Stomach (tissue), 9 donors: ENCODE results near the gene STN1. TPM values are rescaled to one million over a fixed set of nuclear protein-coding genes. Genes with fewer than 3 reads are reported as not detected.

Experiments
- DNase-seq, 2 donors: peaks; one replicate each; pipeline versions ENCODE4 v3.0.0 to v3.0.0-alpha.2; 2013 to 2019
- H3K27ac ChIP-seq, 5 donors: fragments of 200-600 bp in 4 of 5; sonication (generic) in 4 of 5; one replicate each; pipeline ENCODE4 v1.5.1; 2013 to 2019; ENCODE audit warnings: mild to moderate bottlenecking in 1 of 5, moderate library complexity in 1 of 5
- H3K27me3 ChIP-seq, 3 donors: fragments of 200-600 bp; sonication (generic); one replicate each; pipeline ENCODE4 v1.5.1; 2017 to 2019; ENCODE audit warnings: mixed run types in 1 of 3
- H3K36me3 ChIP-seq, 4 donors: fragments of 200-600 bp; sonication (generic); 1 replicate in 3 of 4; 2 replicates in 1 of 4; pipeline ENCODE4 v1.5.1; 2016 to 2019
- H3K4me1 ChIP-seq, 4 donors: fragments of 200-600 bp; sonication (generic); one replicate each; pipeline ENCODE4 v1.5.1; 2016 to 2019
- H3K4me3 ChIP-seq, 4 donors: fragments of 200-600 bp; sonication (generic) in 3 of 4; one replicate each; pipeline ENCODE4 v1.5.1; 2016 to 2019; ENCODE audit warnings: mild to moderate bottlenecking in 1 of 4
- H3K9me3 ChIP-seq, 4 donors: fragments of 200-600 bp; sonication (generic); one replicate each; pipeline ENCODE4 v1.5.1; 2016 to 2019
- CTCF ChIP-seq, 7 experiments: fragments of 450-650 bp in 4 of 7; fragments of 200-600 bp in 3 of 7; sonication (generic) in 3 of 7; IDR thresholded peaks; one replicate each; pipeline ENCODE4 v1.5.1; 2016 to 2019; ENCODE audit warnings: antibody characterized with exemption in 7 of 7, control low read depth in 2 of 7, mild to moderate bottlenecking in 1 of 7
- EP300 ChIP-seq: sonication (generic); formaldehyde crosslinking; IDR thresholded peaks from one replicate; pipeline ENCODE4 v1.6.1; 2017; ENCODE audit warnings: antibody characterized with exemption
- POLR2A ChIP-seq, 4 donors: fragments of 450-650 bp; IDR thresholded peaks; one replicate each; pipeline ENCODE4 v1.6.1; 2016; ENCODE audit warnings: antibody characterized with exemption in 4 of 4, control low read depth in 2 of 4, mild to moderate bottlenecking in 1 of 4, moderate library complexity in 1 of 4
- POLR2AphosphoS5 ChIP-seq, 3 donors: sonication (generic); formaldehyde crosslinking; IDR thresholded peaks; one replicate each; pipeline ENCODE4 v1.6.1; 2016; ENCODE audit warnings: antibody characterized with exemption in 3 of 3
- WGBS, 5 donors: extraction: QIAGEN DNeasy Blood & Tissue Kit in 3 of 5; methylation state at CpG; one replicate each; pipeline versions ENCODE4 v1.1.5 to v1.1.7; 2013 to 2018; 5-methylcytosine and 5-hydroxymethylcytosine counted together
- intact Hi-C: fragments of 100-400 bp; cut with DNase I; formaldehyde crosslinking; loops from one replicate; pipeline ENCODE4 v1.15.1; 2023; ENCODE audit warnings: low total_unique reads
- polyA plus RNA-seq, 3 donors: library from polyadenylated mRNA; stranded (reverse); fragments of 200-250 nt; gene quantifications; one replicate each; pipeline ENCODE4 v1.2.3, GENCODE V29; 2013
- total RNA-seq, 5 donors: library from RNA; depleted of rRNA; stranded (reverse); fragments of >200 nt; gene quantifications; one replicate each; pipeline versions ENCODE4 v1.1.0 to v1.2.3, GENCODE V29; 2014 to 2016
- donor health status: healthy with polysubstance abuse.
- donor health status: Bipolar disorder and iron deficiency.
- donor health status: healthy.

The STN1 gene
- total and polyA plus RNA-seq, 8 donors, result 0.45 to 41.1 (median 20.5) TPM

GRCh38 chr10:103930881-103931280, 12.9 kb upstream of the STN1 start:
- Histone ChIP-seq H3K27me3 (no peaks in the 10 kb centered on the region), H3K36me3 (no peaks in the 10 kb centered on the region), H3K9me3 (no peaks in the 10 kb centered on the region), H3K27ac (no peak overlapping the region), H3K4me3 (no peak overlapping the region), H3K4me1 (peaks cover 0 to 22% (median 12%) of the 10 kb centered on the region in 4 donors)
- intact Hi-C loops, result no loop called here
- 92 to 96% (median 95%) methylated on average over 6 of the region's 6 CpGs for WGBS, 5 donors
- no peak for DNase-seq
- TF ChIP-seq POLR2A (IDR thresholded peaks at IDR 0.05) (no peak), POLR2AphosphoS5 (IDR thresholded peaks at IDR 0.05) (no peak), CTCF (IDR thresholded peaks at IDR 0.05) (no peak), EP300 (no peak)

GRCh38 chr10:103930449-103930848, 12.5 kb upstream of the STN1 start:
- Histone ChIP-seq H3K27ac (no peak overlapping the region), H3K9me3 (no peaks in the 10 kb centered on the region), H3K4me1 (peaks cover 0 to 22% (median 12%) of the 10 kb centered on the region in 4 donors), H3K27me3 (no peaks in the 10 kb centered on the region), H3K4me3 (no peak overlapping the region), H3K36me3 (no peaks in the 10 kb centered on the region)
- intact Hi-C loops, result no loop called here
- 92 to 100% (median 93%) methylated on average over 1 of the region's 1 CpG for WGBS, 5 donors
- no peak for DNase-seq
- TF ChIP-seq CTCF (IDR thresholded peaks at IDR 0.05), result no peak
- TF ChIP-seq POLR2AphosphoS5 (IDR thresholded peaks at IDR 0.05), result no peak
- no peak for TF ChIP-seq EP300
- TF ChIP-seq POLR2A (IDR thresholded peaks at IDR 0.05), result no peak

DNA sequence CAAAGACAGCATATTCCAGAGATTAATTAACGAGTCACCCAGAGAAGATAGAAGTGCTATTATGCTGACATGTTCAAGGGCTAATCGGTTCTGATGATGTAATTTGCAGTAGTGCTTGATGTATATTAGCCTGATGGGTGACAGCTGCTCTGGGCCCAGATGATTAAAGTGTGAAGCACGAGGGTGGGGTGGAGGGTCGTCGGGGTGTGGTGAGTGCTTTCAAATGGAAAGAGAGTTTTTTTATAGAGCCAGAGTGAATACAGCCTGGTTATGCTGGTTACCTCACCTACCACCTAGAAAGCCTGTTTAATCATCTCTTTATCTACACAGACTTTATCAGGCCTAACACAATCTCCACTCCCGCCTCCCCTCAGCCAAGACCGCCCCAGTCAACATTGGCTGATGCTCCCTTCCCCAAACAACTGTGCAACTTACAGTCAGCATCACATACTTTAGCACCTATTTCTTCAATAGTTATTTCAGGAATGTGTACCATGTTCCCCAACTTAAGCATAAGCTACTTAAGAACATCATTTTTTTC, 11.5 kb upstream of the STN1 start:
- peaks cover 0 to 22% (median 12%) of the 10 kb centered on the region in 4 donors for H3K4me1 ChIP-seq
- H3K4me3 ChIP-seq, result no peak overlapping the region
- TF ChIP-seq POLR2AphosphoS5 (IDR thresholded peaks at IDR 0.05) (peak in 1 of 3 donors; percentile 8), EP300 (no peak)
- intact Hi-C loops, result no loop called here
- H3K27me3 ChIP-seq, result no peaks in the 10 kb centered on the region
- H3K9me3 ChIP-seq, result no peaks in the 10 kb centered on the region
- H3K36me3 ChIP-seq, result no peaks in the 10 kb centered on the region
- 22 to 40% (median 30%) methylated on average over 7 of the region's 7 CpGs for WGBS, 5 donors
- no peak overlapping the region for H3K27ac ChIP-seq
- DNase-seq, result peak in 1 of 2 donors; percentile 68

DNA sequence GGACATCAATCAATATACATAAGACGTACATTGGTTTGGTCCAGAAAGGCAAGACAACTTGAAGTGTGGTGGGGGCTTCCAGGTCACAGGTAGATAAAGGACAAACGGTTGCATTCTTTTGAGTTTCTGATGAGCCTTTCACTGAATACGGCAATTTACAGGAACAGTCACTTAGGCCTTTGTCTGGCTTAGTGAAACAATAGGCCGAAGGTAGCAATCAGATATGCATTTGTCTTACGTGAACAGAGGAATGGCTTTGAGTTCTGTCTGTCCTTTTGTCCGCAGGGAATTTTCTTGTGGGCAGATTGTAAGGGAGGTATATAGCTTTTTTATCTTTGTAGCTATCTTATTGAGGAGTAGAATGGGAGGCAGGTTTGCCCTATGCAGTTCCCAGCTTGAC, 10.8 kb upstream of the STN1 start:
- TF ChIP-seq POLR2A (IDR thresholded peaks at IDR 0.05), result no peak
- no peak for TF ChIP-seq EP300
- TF ChIP-seq CTCF (IDR thresholded peaks at IDR 0.05), result no peak
- TF ChIP-seq POLR2AphosphoS5 (IDR thresholded peaks at IDR 0.05), result no peak
- 78 to 91% (median 86%) methylated on average over 6 of the region's 6 CpGs for WGBS, 5 donors
- intact Hi-C loops, result no loop called here
- Histone ChIP-seq H3K27me3 (no peaks in the 10 kb centered on the region), H3K27ac (no peak overlapping the region), H3K4me1 (peaks cover 0 to 19% (median 9%) of the 10 kb centered on the region in 4 donors), H3K36me3 (no peaks in the 10 kb centered on the region), H3K9me3 (no peaks in the 10 kb centered on the region), H3K4me3 (no peak overlapping the region)
- no peak for DNase-seq

DNA sequence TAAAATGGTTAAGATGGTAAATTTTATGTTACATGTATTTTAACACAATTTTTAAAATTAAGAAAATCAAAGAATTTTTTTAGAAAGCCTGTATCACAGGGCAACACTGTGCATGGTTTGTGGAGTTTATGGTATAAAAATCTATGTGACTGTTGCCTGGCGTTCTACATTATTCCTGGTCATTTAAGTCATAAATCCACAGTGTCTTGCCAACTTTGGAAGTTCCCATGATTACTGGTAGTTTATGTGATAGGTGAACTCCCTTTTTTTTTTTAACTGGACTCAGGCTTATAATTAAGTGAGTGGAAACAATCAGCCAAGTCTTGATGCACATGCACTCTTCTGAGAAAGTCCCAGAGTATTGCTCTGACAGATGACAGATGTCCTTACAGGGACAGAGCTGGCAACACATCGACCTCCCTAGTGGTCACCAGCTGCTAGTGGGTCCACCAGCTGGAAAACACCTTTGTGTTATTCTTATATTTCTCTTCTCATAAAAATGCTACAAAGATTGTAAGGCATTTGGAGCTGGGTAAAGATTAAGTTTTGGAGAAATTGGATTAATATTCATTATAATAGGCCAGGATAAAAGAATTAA, 8.8 kb upstream of the STN1 start:
- TF ChIP-seq EP300 (no peak), POLR2AphosphoS5 (IDR thresholded peaks at IDR 0.05) (no peak), CTCF (IDR thresholded peaks at IDR 0.05) (no peak), POLR2A (IDR thresholded peaks at IDR 0.05) (no peak)
- peaks cover 0 to 12% (median 0%) of the 10 kb centered on the region in 4 donors for H3K4me1 ChIP-seq
- WGBS, 5 donors, result 67 to 80% (median 78%) methylated on average over 2 of the region's 2 CpGs
- H3K36me3 ChIP-seq, result no peaks in the 10 kb centered on the region
- H3K27ac ChIP-seq, result no peak overlapping the region
- H3K9me3 ChIP-seq, result no peaks in the 10 kb centered on the region
- no peak for DNase-seq
- H3K27me3 ChIP-seq, result no peaks in the 10 kb centered on the region
- no peak overlapping the region for H3K4me3 ChIP-seq
- intact Hi-C loops, result no loop called here
